HG03280 (cell line): ENCODE results near the gene TMEM141.

Source experiments
- ATAC-seq: cut with Tn5 transposase; IDR thresholded peaks from one replicate; pipeline ENCODE4 v1.9.1; 2021; ENCODE audit warnings: mild to moderate bottlenecking, moderate library complexity; ENCODE audit not compliant: unreplicated experiment

The TMEM141 gene

GRCh38 chr9:136842380-136842948 lies 51.3 kb downstream of the TMEM141 start, which contains the start of gene AJM1:
AJM1 (plus strand) TSS chr9:136842478; CDS start chr9:136844415, 1,937 bp downstream.
- ATAC-seq: peak; percentile 70
